ENCODE measurements around the gene RNPEPL1. TPM values are rescaled to one million over a fixed set of nuclear protein-coding genes. Genes with fewer than 3 reads are reported as not detected.
"Not testable (repeated sequence)": the region's sequence is repeated elsewhere in the genome, so short reads cannot be mapped to it uniquely, and the experiment has no call there.

RNPEPL1 gene, protein sequence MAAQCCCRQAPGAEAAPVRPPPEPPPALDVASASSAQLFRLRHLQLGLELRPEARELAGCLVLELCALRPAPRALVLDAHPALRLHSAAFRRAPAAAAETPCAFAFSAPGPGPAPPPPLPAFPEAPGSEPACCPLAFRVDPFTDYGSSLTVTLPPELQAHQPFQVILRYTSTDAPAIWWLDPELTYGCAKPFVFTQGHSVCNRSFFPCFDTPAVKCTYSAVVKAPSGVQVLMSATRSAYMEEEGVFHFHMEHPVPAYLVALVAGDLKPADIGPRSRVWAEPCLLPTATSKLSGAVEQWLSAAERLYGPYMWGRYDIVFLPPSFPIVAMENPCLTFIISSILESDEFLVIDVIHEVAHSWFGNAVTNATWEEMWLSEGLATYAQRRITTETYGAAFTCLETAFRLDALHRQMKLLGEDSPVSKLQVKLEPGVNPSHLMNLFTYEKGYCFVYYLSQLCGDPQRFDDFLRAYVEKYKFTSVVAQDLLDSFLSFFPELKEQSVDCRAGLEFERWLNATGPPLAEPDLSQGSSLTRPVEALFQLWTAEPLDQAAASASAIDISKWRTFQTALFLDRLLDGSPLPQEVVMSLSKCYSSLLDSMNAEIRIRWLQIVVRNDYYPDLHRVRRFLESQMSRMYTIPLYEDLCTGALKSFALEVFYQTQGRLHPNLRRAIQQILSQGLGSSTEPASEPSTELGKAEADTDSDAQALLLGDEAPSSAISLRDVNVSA
- total RNA-seq, result 14.9 and 74.1 TPM in 2 replicates

DNA sequence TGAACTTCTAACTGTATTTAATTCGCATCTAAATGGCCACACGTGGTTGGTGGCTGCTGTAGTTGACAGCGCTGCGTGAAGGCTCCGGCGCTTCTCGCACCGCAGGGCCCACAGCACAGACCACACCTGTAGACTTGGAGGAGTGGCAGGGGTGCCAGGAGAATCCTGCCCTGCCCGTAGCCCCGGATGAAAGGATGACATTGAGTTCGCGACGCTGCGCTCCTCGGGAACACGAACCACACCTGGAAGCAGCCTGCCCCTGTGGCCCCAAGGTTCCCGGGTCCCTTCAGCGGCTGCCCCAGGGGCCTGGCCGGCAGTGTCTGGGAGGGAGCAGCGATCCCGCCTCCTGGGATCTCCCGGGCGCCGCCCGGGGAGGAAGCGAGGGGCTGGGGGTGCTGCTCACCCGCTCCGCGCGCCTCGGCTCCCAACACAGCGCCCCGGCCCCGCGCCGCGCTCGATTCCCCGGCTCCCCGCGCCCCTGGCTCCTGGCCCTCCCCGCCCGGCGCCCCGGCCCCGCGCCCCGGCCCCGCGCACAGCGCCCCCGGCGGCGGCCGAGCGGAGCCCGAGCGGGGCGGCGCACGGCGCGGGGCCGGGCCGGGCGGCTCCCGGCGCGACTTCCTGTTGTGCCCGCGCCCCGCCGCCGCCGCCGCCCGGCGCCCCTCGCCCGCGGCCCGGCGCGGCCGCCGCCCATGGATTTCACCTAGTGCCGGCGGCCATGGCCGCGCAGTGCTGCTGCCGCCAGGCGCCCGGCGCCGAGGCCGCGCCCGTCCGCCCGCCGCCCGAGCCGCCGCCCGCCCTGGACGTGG, at the start of gene RNPEPL1:
Gene RNPEPL1, plus strand, starts transcription at position 613 of the 806 bp plus-strand sequence. Its CDS starts 103 bp downstream, at position 716.
- no peak for DNase-seq (ENCODE audit: low read depth)

DNA sequence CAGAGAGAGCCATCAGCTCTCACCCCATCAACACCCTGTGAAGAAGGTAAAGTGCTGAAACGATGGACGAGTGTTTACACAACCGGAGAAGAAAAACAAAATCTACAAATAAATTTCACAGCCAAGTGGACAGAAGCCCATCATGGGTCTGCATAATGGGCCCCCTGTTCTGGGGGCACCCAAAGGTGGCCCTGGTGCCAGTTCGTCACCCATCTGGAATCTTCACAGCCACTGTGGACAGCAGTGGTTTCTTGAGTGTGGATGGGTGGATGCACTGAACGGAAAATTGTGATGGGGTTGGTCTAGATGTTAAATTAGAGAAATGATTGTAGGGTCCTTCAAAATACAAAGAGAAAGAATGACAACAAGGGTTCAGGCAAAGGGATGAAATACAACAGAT, 49.3 kb upstream of the RNPEPL1 start:
- DNase-seq (ENCODE audit: low read depth), result no peak

GRCh38 chr2:240519396-240520129, 48.7 kb upstream of the RNPEPL1 start:
- peak; percentile 25 for DNase-seq (ENCODE audit: low read depth)

DNA sequence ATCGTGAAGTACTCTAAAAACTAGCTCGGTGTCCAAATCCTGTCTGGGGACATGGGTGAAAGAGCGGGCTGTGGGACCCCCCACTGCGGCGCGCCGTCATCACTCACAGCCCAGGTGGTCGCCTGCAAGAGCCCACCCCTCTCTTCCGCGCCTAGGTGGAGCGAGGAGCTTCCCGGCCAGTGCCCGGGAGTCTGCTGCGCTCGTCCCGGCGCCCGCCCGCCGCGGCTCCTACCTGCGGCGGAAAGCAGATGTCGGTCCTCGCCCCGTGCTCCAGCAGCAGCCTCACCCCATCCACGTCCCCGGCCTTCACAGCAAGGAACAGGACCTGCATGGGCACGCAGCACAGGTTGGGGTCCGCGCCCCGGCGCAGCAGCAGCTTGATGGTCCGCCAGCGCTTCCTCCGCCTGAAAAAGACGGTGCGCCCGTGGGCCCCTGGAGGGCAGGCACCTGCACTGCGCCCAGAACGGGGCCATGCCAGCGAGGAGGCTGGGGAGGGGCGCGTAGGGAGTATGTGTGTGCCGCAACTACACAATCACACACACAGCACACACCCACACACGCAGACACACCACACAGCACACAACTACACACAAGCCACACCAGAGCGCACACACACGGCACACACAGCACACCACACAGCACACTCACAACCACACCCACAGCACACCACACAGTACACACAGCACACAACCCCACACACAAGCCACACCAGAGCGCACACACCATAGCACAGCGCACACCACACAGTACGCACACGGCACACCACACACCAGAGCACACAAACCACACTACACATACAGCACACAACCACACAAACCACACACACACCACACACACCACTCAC, 47.9 kb upstream of the RNPEPL1 start:
- no peak for DNase-seq (ENCODE audit: low read depth)

- DNase-seq (ENCODE audit: low read depth), result no peak
These were observed 47.3 kb upstream of the RNPEPL1 start for GRCh38 chr2:240520974-240521350.

DNA sequence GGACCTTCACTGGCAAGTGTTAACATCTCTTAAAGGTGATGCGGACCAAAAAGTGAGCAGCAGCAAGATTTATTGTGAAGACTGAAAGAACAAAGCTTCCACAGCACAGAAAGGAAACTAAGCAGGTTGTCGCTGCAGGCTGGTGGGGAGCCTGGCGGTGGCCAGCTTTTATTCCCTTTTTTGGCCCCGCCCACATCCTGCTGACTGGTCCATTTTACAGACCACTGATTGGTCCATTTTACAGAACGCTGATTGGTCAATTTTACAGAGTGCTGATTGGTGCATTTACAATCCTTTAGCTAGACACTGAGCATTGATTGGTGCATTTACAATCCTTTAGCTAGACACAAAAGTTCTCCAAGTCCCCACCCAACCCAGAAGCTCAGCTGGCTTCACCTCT, 46.4 kb upstream of the RNPEPL1 start:
- DNase-seq (ENCODE audit: low read depth), result not testable (repeated sequence)

DNA sequence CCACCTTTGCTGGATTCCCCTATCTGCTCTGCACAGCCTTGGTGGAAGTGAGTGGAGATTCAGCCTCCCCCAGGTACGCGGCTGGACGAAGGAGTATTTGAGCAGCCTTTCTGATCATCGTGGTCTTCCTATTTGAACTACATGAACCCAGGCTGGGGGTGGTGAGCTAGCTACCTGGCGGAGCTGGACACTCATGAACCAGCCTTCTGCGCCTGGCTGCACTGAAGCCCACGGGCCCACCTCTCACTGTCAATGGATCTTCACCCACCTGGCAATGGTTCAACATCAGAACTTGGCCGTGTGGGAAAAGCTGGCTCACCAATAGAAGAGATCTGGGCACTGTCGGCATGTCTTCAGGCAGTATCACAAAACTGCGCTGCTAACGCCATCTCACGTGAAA, 45.9 kb upstream of the RNPEPL1 start:
- no peak for DNase-seq (ENCODE audit: low read depth)

DNA sequence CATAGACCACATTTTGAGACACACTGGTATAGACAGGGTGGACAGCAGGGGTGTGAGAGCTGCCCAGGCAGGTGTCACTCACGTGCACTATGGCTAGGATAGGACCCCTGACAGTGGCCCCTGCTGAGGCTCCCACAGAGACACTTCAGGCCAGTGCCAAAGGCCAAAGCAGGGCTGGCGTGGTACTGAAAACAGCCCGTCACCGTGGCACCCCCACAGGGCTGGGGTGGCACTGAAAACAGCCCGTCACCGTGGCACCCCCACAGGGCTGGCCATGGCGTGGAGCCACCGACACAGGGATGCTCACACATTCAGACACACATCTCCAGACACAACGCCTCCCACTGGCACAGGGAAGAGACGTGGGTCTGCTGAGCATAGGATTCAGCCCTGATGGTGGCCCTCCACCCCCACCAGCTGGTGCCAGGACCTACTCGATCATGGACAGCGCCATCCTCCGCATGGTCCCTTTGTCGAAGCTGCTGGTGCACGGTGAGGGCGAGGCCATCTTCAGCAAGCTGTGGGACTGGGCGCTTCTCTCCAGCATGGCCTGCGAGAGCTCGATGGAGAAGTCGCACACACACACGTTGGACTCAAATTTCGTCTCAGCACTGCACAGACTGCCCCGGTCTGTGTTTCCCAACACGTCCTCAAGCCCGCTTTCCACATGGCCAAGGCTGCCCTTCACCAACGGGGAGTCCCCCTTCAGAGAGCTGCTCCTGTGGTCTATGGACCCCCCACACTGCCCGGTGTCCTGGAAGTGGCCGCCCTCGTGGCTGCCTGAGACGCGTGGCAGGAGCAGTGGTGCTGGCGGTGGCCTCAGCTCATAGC, 44.6 kb upstream of the RNPEPL1 start:
- DNase-seq (ENCODE audit: low read depth), result no peak

DNA sequence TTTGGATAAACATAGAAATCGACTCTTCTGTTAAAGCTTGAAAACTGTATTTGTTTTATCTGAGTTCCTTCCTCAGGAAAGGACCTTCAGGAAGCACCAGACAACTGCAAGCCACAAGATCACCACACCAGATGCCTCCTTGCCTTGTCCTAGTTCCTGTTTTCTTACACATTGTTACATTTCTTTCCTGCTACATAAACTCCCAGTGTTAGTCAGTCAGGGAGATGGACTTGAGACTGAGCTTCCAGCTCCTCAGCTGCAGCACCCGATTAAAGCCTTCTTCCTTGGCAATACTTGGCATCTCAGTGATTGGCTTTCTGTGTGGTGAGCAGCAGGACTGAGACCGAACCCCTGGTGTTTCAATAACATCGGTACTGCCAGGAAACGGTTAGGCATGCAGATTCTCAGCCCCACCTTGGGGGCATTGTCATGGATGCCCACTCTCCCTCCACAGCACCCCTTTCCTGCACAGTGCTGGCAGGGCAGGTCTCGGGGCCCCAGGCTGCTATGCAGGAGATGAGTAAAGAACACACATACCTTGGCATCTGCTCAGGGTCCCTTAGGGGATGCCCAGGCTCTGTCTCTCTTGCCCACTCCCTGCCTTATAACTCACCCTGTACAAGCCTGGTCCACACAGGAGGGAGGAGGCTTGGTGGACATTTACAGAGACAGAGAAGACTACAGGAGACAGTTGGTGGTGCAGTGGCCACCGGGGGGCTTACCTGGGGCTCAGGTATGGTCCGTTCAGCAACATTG, 43.1 kb upstream of the RNPEPL1 start:
- DNase-seq (ENCODE audit: low read depth), result no peak

- DNase-seq (ENCODE audit: low read depth), result no peak
These were observed 42.5 kb upstream of the RNPEPL1 start for GRCh38 chr2:240525802-240526201.

GRCh38 chr2:240526521-240526920, 41.8 kb upstream of the RNPEPL1 start:
- DNase-seq (ENCODE audit: low read depth), result no peak

DNA sequence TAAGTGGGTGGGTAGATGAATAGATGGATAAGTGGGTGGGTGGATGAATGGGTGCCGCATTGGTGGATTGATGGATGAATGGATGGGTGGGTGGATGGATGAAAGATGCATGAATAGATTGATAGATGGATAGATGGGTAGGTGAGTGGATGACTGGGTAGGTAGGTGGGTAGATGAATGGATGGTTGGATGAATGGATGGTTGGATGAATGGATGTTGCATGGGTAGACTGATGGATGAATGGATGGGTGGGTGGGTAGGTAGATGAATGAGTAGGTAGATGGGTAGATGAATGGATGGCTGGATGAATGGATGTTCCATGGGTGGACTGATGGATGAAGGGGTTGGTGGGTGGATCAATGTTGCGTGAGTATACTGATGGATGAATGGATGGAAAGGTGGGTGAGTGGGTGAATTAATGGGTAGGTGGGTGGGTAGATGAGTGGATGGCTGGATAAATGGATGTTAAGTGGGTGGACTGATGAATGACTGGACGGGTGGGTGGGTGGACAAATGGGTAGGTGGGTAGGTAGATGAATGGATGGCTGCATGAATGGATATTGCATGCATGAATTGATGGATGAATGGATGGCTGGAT, 41.0 kb upstream of the RNPEPL1 start:
- DNase-seq (ENCODE audit: low read depth), result no peak

- no peak for DNase-seq (ENCODE audit: low read depth)
These were observed 39.8 kb upstream of the RNPEPL1 start for GRCh38 chr2:240528406-240529040.

DNA sequence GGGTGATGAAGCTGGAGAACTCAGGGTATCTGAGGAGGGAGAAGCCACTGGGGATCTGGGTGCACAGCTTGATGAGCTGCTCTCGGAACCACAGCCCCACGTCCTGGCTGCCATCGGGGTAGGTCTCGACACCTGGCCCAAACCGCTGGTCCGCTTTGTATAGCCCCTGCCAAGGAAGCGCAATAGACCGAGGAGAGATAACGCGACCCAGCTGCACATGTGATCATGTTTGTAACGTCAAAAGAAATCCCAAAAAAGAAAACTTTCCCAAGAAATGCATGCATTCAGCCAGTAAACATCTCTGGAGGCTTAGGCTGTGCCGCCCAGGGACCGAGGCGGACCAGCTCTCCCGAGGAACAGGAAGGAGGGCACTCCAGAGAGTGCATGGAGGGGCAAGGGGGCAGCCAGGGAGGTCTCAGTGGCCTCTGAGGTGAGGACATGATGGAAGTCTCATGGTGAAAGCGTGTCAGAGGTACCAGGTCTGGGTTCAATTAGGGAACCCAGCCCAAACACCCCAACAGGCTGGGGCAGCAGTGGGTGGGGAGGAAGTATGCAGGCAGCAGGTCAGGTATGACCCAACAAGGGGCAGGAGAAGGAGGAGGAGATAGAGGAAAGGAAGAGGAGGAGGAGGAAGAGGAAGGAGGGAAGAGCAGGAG, 38.8 kb upstream of the RNPEPL1 start:
- DNase-seq (ENCODE audit: low read depth), result no peak

DNA sequence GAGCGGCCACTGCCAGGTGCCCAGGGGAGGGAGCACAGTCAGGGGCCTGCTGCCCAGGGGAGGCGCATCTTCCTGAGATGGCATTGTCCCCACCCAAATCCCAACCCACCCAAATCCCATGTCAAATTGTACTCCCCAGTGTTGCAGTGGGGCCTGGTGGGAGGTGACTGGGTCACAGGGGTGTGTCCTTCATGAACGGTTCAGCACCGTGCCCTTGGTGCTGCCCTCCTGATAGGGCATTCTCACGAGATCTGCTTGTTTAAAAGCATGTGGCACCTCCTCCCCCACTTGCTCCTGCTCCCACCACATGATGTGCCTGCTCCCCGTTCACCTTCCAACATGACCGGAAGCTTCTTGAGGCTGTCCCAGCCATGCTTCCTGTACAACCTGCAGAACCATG, 38.1 kb upstream of the RNPEPL1 start:
- DNase-seq (ENCODE audit: low read depth), result no peak

- DNase-seq (ENCODE audit: low read depth), result no peak
These were observed 37.2 kb upstream of the RNPEPL1 start for GRCh38 chr2:240531038-240531437.

- DNase-seq (ENCODE audit: low read depth), result no peak
These were observed 36.1 kb upstream of the RNPEPL1 start for GRCh38 chr2:240532031-240532775.

Data from renal cortical epithelial cell (primary cell).